WTC11 (cell line): Measurements from ENCODE around the gene MOB2.

Source experiments
- ATF1 ChIP-seq: sonication (generic); formaldehyde crosslinking; IDR thresholded peaks from 2 replicates; pipeline ENCODE4 v1.8.1; 2023; ENCODE audit warnings: mild to moderate bottlenecking, moderate library complexity, missing genetic modification reagents
- CBFB ChIP-seq: sonication (generic); formaldehyde crosslinking; IDR thresholded peaks from 2 replicates; pipeline ENCODE4 v1.8.1; 2022; ENCODE audit warnings: mild to moderate bottlenecking, low read depth, missing genetic modification reagents
- CTCF ChIP-seq: fragments of 200-600 bp; IDR thresholded peaks from 2 replicates; pipeline ENCODE4 v1.8.0; 2022; ENCODE audit warnings: antibody characterized with exemption
- ELF4 ChIP-seq: sonication (generic); formaldehyde crosslinking; IDR thresholded peaks from 2 replicates; pipeline ENCODE4 v1.8.1; 2022; ENCODE audit warnings: low read depth, mild to moderate bottlenecking, moderate library complexity, missing genetic modification reagents
- ERG ChIP-seq: fragments of 250-450 bp; sonication (Bioruptor Pico); IDR thresholded peaks from 2 replicates; pipeline ENCODE4 v1.8.0; 2021; ENCODE audit warnings: mild to moderate bottlenecking
- NFYB ChIP-seq: sonication (generic); formaldehyde crosslinking; conservative IDR thresholded peaks from 2 replicates; pipeline ENCODE4 v1.8.0; 2022; ENCODE audit warnings: low read depth, missing genetic modification reagents
- NR1H2 ChIP-seq: sonication (generic); formaldehyde crosslinking; IDR thresholded peaks from 2 replicates; pipeline ENCODE4 v1.9.0; 2021; ENCODE audit warnings: mild to moderate bottlenecking, moderate library complexity, missing genetic modification reagents
- NR3C1 ChIP-seq: sonication (generic); formaldehyde crosslinking; conservative IDR thresholded peaks from 2 replicates; pipeline ENCODE4 v1.8.1; 2023; ENCODE audit warnings: low read depth, mild to moderate bottlenecking, missing genetic modification reagents
- SMAD4 ChIP-seq: sonication (generic); formaldehyde crosslinking; IDR thresholded peaks from 2 replicates; pipeline ENCODE4 v1.8.0; 2022; ENCODE audit warnings: mild to moderate bottlenecking, missing genetic modification reagents
- USF2 ChIP-seq: sonication (generic); formaldehyde crosslinking; IDR thresholded peaks from 2 replicates; pipeline ENCODE4 v1.8.1; 2023; ENCODE audit warnings: mild to moderate bottlenecking, missing genetic modification reagents, moderate library complexity
- ZSCAN18 ChIP-seq: fragments of 250-450 bp; sonication (Bioruptor Pico); IDR thresholded peaks from 2 replicates; pipeline ENCODE4 v2.1.2; 2022; ENCODE audit warnings: mild to moderate bottlenecking, moderate library complexity
- TF ChIP-seq, protein P1 (sequence below): sonication (generic); formaldehyde crosslinking; IDR thresholded peaks from 2 replicates; pipeline ENCODE4 v1.8.1; 2023; ENCODE audit warnings: mild to moderate bottlenecking, moderate library complexity, missing genetic modification reagents
- TF ChIP-seq, protein P2 (sequence below): sonication (generic); formaldehyde crosslinking; IDR thresholded peaks from 2 replicates; pipeline ENCODE4 v1.8.1; 2022; ENCODE audit warnings: mild to moderate bottlenecking, missing genetic modification reagents, moderate library complexity, borderline replicate concordance

- TF ChIP-seq USF2 (CRISPR knock-in tag) (no peak), CTCF (no peak), ATF1 (CRISPR knock-in tag) (no peak), ELF4 (no peak), NR1H2 (CRISPR knock-in tag) (no peak), NFYB (CRISPR knock-in tag) (no peak), NR3C1 (no peak), SMAD4 (CRISPR knock-in tag) (no peak), ERG (CRISPR knock-in tag) (no peak), ZSCAN18 (CRISPR knock-in tag) (no peak), CBFB (CRISPR knock-in tag) (no peak)
- TF ChIP-seq, protein P1, sequence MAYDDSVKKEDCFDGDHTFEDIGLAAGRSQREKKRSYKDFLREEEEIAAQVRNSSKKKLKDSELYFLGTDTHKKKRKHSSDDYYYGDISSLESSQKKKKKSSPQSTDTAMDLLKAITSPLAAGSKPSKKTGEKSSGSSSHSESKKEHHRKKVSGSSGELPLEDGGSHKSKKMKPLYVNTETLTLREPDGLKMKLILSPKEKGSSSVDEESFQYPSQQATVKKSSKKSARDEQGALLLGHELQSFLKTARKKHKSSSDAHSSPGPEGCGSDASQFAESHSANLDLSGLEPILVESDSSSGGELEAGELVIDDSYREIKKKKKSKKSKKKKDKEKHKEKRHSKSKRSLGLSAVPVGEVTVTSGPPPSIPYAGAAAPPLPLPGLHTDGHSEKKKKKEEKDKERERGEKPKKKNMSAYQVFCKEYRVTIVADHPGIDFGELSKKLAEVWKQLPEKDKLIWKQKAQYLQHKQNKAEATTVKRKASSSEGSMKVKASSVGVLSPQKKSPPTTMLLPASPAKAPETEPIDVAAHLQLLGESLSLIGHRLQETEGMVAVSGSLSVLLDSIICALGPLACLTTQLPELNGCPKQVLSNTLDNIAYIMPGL: no peak
- TF ChIP-seq, protein P2, sequence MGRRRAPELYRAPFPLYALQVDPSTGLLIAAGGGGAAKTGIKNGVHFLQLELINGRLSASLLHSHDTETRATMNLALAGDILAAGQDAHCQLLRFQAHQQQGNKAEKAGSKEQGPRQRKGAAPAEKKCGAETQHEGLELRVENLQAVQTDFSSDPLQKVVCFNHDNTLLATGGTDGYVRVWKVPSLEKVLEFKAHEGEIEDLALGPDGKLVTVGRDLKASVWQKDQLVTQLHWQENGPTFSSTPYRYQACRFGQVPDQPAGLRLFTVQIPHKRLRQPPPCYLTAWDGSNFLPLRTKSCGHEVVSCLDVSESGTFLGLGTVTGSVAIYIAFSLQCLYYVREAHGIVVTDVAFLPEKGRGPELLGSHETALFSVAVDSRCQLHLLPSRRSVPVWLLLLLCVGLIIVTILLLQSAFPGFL (CRISPR knock-in tag): no peak
Measured at GRCh38 chr11:1480191-1480554, 6.4 kb downstream of the MOB2 start.
